Liver (tissue), 9 donors: ENCODE results near the gene KAT6B. TPM values are rescaled to one million over a fixed set of nuclear protein-coding genes. Genes with fewer than 3 reads are reported as not detected.

ENCODE experiments used
- DNase-seq: peaks from one replicate; pipeline ENCODE4 v3.0.0-alpha.2; 2017; ENCODE audit warnings: low spot score
- H3K27ac ChIP-seq, 2 donors: one replicate each; pipeline ENCODE4 v1.7.0; 2013; ENCODE audit warnings: inconsistent platforms in 2 of 2, low read length in 2 of 2, control low read depth in 1 of 2, low read depth in 1 of 2, mild to moderate bottlenecking in 1 of 2
- H3K27me3 ChIP-seq, 4 donors: one replicate each; pipeline versions ENCODE4 v1.6.1 to v1.7.0; 2013; ENCODE audit warnings: low read length in 3 of 4, inconsistent platforms in 1 of 4, mild to moderate bottlenecking in 1 of 4, moderate library complexity in 1 of 4; ENCODE audit not compliant: control insufficient read depth in 4 of 4, insufficient read depth in 4 of 4
- H3K36me3 ChIP-seq, 4 donors: one replicate each; pipeline versions ENCODE4 v1.6.1 to v1.7.0; 2013; ENCODE audit warnings: low read length in 3 of 4, mild to moderate bottlenecking in 3 of 4, low read depth in 1 of 4, moderate library complexity in 1 of 4; ENCODE audit not compliant: control insufficient read depth in 4 of 4, insufficient read depth in 3 of 4
- H3K4me1 ChIP-seq, 4 donors: one replicate each; pipeline versions ENCODE4 v1.6.1 to v1.7.0; 2013; ENCODE audit warnings: low read length in 3 of 4, mild to moderate bottlenecking in 3 of 4, moderate library complexity in 1 of 4; ENCODE audit not compliant: control insufficient read depth in 4 of 4, insufficient read depth in 4 of 4
- H3K4me3 ChIP-seq, 3 donors: one replicate each; pipeline versions ENCODE4 v1.6.1 to v1.7.0; 2013; ENCODE audit warnings: low read length in 3 of 3, control low read depth in 1 of 3, low read depth in 1 of 3, mild to moderate bottlenecking in 1 of 3
- H3K9ac ChIP-seq, 2 donors: one replicate each; pipeline ENCODE4 v1.7.0; 2013; ENCODE audit warnings: low read length in 2 of 2, mild to moderate bottlenecking in 2 of 2, moderate library complexity in 2 of 2, control low read depth in 1 of 2, low read depth in 1 of 2
- H3K9me3 ChIP-seq, 4 donors: one replicate each; pipeline versions ENCODE4 v1.6.1 to v1.7.0; 2013; ENCODE audit warnings: low read length in 3 of 4; ENCODE audit not compliant: control insufficient read depth in 4 of 4
- ATF3 ChIP-seq: IDR thresholded peaks from 2 replicates; pipeline ENCODE4 v1.6.1; 2016; ENCODE audit warnings: antibody characterized with exemption
- CTCF ChIP-seq: fragments of 150-350 bp; IDR thresholded peaks from 2 replicates; pipeline ENCODE4 v1.5.1; 2017; ENCODE audit warnings: improper control_type of control experiment, low read depth, low read length; ENCODE audit not compliant: missing input control
- FOXA1 ChIP-seq: IDR thresholded peaks from 2 replicates; pipeline ENCODE4 v1.6.1; 2016; ENCODE audit warnings: antibody characterized with exemption
- FOXA2 ChIP-seq: IDR thresholded peaks from 2 replicates; pipeline ENCODE4 v1.6.1; 2016; ENCODE audit warnings: antibody characterized with exemption
- HNF4A ChIP-seq, 2 donors: conservative IDR thresholded peaks; 2 replicates each; pipeline ENCODE4 v1.6.1; 2016; ENCODE audit warnings: antibody characterized with exemption in 2 of 2, mild to moderate bottlenecking in 2 of 2
- HNF4G ChIP-seq: IDR thresholded peaks from 2 replicates; pipeline ENCODE4 v1.6.1; 2016; ENCODE audit warnings: antibody characterized with exemption
- JUND ChIP-seq, 2 donors: IDR thresholded peaks; 2 replicates each; pipeline ENCODE4 v1.6.1; 2016; ENCODE audit warnings: antibody characterized with exemption in 2 of 2
- MAX ChIP-seq: IDR thresholded peaks from 2 replicates; pipeline ENCODE4 v1.6.1; 2016; ENCODE audit warnings: antibody characterized with exemption
- NR2F2 ChIP-seq: IDR thresholded peaks from 2 replicates; pipeline ENCODE4 v1.6.1; 2016; ENCODE audit warnings: antibody characterized with exemption
- RAD21 ChIP-seq, 2 donors: IDR thresholded peaks; 2 replicates each; pipeline ENCODE4 v1.6.1; 2016; ENCODE audit warnings: antibody characterized with exemption in 2 of 2, mild to moderate bottlenecking in 2 of 2
- REST ChIP-seq: IDR thresholded peaks from 2 replicates; pipeline ENCODE4 v1.6.1; 2016; ENCODE audit warnings: antibody characterized with exemption, mild to moderate bottlenecking
- RXRA ChIP-seq, 2 donors: IDR thresholded peaks; 2 replicates each; pipeline ENCODE4 v1.6.1; 2017 to 2018; ENCODE audit warnings: antibody characterized with exemption in 2 of 2, mild to moderate bottlenecking in 1 of 2
- TAF1 ChIP-seq: conservative IDR thresholded peaks from 2 replicates; pipeline ENCODE4 v1.6.1; 2016; ENCODE audit warnings: antibody characterized with exemption, mild to moderate bottlenecking
- YY1 ChIP-seq: IDR thresholded peaks from 2 replicates; pipeline ENCODE4 v1.6.1; 2016; ENCODE audit warnings: antibody characterized with exemption, mild to moderate bottlenecking
- ZBTB33 ChIP-seq: IDR thresholded peaks from 2 replicates; pipeline ENCODE4 v1.6.1; 2016; ENCODE audit warnings: antibody characterized with exemption
- WGBS: extraction: QIAGEN DNeasy Blood & Tissue Kit; methylation state at CpG from one replicate; pipeline ENCODE4 v1.1.7; 2013; 5-methylcytosine and 5-hydroxymethylcytosine counted together
- polyA plus RNA-seq, 2 donors: library from polyadenylated mRNA; stranded (reverse) in 1 of 2; unstranded in 1 of 2; fragments of 200-250 nt in 1 of 2; fragments of >200 nt in 1 of 2; fragmentation: Nextera tagmentation in 1 of 2; extraction: Ambion mirVana in 1 of 2; gene quantifications; one replicate each; pipeline versions ENCODE4 v1.2.1 to v1.2.3, GENCODE V29; 2013 to 2015
- total RNA-seq, 2 donors: library from RNA; depleted of rRNA; stranded (reverse); fragments of >200 nt; gene quantifications; one replicate each; pipeline ENCODE4 v1.2.3, GENCODE V29; 2014
- donor health status: healthy.
- donor health status: healthy.
- donor health status: healthy.
- donor health status: healthy.
- donor health status: healthy.

KAT6B gene
- total and polyA plus RNA-seq, 4 donors = 2.0 to 21.2 (median 8.8) TPM

GRCh38 chr10:75032119-75032518 lies 205.7 kb downstream of the KAT6B start:
- Histone ChIP-seq H3K4me1 (no peaks in the 10 kb centered on the region), H3K9ac (no peak overlapping the region), H3K4me3 (no peak overlapping the region), H3K27ac (no peak overlapping the region), H3K9me3 (no peaks in the 10 kb centered on the region), H3K27me3 (no peaks in the 10 kb centered on the region), H3K36me3 (peaks cover 4 to 23% (median 10%) of the 10 kb centered on the region in 4 donors)
- WGBS = 95% methylated on average over 3 of the region's 3 CpGs
- no peak for DNase-seq
- no peak for TF ChIP-seq ATF3
- no peak for TF ChIP-seq RAD21 (IDR thresholded peaks at IDR 0.05)
- no peak for TF ChIP-seq CTCF
- no peak for TF ChIP-seq YY1
- TF ChIP-seq NR2F2 = no peak
- no peak for TF ChIP-seq JUND (IDR thresholded peaks at IDR 0.05)
- no peak for TF ChIP-seq ZBTB33
- TF ChIP-seq HNF4A (conservative IDR thresholded peaks at IDR 0.05) = no peak
- no peak for TF ChIP-seq FOXA1
- no peak for TF ChIP-seq TAF1
- TF ChIP-seq MAX = no peak
- no peak for TF ChIP-seq HNF4G
- no peak for TF ChIP-seq REST

GRCh38 chr10:75032813-75033212 lies 206.4 kb downstream of the KAT6B start:
- H3K9ac ChIP-seq = no peak overlapping the region
- no peak for DNase-seq
- H3K9me3 ChIP-seq = no peaks in the 10 kb centered on the region
- TF ChIP-seq REST (no peak), ZBTB33 (no peak), RAD21 (IDR thresholded peaks at IDR 0.05) (no peak), HNF4A (conservative IDR thresholded peaks at IDR 0.05) (no peak), HNF4G (no peak), MAX (no peak), FOXA2 (no peak), NR2F2 (no peak), RXRA (IDR thresholded peaks at IDR 0.05) (no peak), CTCF (no peak)
- H3K27me3 ChIP-seq = no peaks in the 10 kb centered on the region
- H3K4me1 ChIP-seq = no peaks in the 10 kb centered on the region
- peaks cover 4 to 23% (median 9%) of the 10 kb centered on the region in 4 donors for H3K36me3 ChIP-seq
- no peak overlapping the region for H3K4me3 ChIP-seq
- no peak overlapping the region for H3K27ac ChIP-seq
- 87% methylated on average over 8 of the region's 8 CpGs for WGBS
